GM12892 (cell line): ENCODE measurements around the gene ZNF496.
"Not testable (repeated sequence)": the region's sequence is repeated elsewhere in the genome, so short reads cannot be mapped to it uniquely, and the experiment has no call there.

Source experiments
- POLR2A ChIP-seq: IDR thresholded peaks from 2 replicates; pipeline ENCODE4 v1.6.1; 2011; ENCODE audit warnings: low read depth, low read length, control low read depth
- POLR2AphosphoS5 ChIP-seq: IDR thresholded peaks from 2 replicates; pipeline ENCODE4 v1.6.1; 2011; ENCODE audit warnings: low read depth, low read length, control low read depth
- TAF1 ChIP-seq: IDR thresholded peaks from 2 replicates; pipeline ENCODE4 v1.6.1; 2011; ENCODE audit warnings: low read depth, mild to moderate bottlenecking, control low read depth, low read length, borderline replicate concordance

DNA sequence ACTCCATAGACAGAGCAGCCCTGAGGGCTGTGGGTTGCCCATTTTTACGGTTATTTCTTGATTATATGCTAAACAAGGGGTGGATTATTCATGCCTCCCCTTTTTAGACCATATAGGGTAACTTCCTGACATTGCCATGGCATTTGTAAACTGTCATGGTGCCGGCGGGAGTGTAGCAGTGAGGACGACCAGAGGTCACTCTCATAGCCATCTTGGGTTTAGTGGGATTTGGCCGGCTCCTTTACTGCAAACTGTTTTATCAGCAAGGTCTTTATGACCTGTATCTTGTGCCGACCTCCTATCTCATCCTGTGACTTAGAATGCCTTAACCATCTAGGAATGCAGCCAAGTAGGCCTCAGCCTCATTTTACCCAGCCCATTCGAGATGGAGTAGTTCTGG lies 46.0 kb upstream of the ZNF496 start:
- TF ChIP-seq POLR2A, POLR2AphosphoS5, TAF1: not testable (repeated sequence)
